HG03469 (cell line): ENCODE results near the gene L2HGDH.
A peak's percentile ranks its signal among the peaks of the same experiment; 100 is the strongest.
"Not testable (repeated sequence)": the region's sequence is repeated elsewhere in the genome, so short reads cannot be mapped to it uniquely, and the experiment has no call there.

Experiments used
- ATAC-seq: cut with Tn5 transposase; IDR thresholded peaks from one replicate; pipeline ENCODE4 v1.9.1; 2021; ENCODE audit warnings: mild to moderate bottlenecking, moderate library complexity, moderate number of reproducible peaks; ENCODE audit not compliant: unreplicated experiment

Gene L2HGDH

GRCh38 chr14:50311972-50312733 is at the start of gene L2HGDH, which contains the start of gene DMAC2L:
L2HGDH (minus strand) TSS chr14:50312229; CDS start chr14:50312150, 79 bp downstream.
DMAC2L (plus strand) TSS chr14:50312324; CDS start chr14:50321488, 9,164 bp downstream.
- peak; percentile 81 for ATAC-seq

GRCh38 chr14:50360851-50361250 is 48.8 kb upstream of the L2HGDH start:
- no peak for ATAC-seq

DNA sequence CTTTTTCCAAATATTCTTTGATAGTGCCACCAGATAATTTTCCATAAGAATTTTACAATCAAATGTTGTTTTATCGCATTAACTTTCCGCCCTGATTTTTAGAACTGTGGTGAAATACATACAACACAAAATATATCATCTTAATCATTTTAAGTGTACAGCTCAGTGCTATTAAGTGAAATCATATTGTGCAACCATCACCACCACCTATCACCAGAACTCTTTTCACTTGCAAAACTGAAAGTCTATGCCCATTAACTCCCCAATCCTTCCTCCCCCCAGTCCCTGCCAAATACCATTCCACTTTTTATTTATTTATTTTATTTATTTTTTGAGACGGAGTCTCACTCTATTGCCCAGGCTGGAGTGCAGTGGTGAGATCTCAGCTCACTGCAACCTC is 48.1 kb upstream of the L2HGDH start:
- no peak for ATAC-seq

- ATAC-seq, result no peak
These were observed 47.6 kb upstream of the L2HGDH start for GRCh38 chr14:50359631-50360030.

DNA sequence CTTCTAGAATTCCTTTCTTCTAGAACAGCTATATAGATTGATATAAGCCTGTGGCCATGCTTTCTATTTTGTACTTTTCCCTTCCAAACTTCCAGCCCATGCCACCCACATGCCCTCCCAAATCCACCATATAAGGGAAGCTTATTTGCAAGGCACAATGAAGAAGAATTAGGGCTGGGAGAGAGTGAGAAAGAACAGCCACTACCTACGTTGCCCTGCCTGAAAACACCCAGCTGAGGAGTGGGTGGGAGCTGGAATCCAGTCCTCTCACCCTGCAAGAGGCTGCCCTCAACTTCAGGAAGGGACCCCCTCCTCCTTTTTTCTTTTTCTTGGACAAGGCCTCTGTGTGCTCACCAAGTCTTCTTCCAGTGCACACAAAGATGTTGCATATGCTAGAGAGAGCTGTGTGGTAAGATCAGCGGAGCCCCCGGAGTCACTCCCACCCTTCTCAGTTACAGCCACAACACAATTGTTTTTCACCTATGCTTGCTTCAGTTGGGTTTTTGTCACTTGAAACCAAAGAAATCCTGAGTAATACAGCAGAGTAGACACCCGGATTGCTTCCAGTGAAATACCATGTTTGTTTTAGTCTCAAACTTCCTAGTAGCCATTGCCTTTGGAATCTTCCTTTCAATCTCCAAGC is 45.8 kb upstream of the L2HGDH start:
- ATAC-seq, result no peak

DNA sequence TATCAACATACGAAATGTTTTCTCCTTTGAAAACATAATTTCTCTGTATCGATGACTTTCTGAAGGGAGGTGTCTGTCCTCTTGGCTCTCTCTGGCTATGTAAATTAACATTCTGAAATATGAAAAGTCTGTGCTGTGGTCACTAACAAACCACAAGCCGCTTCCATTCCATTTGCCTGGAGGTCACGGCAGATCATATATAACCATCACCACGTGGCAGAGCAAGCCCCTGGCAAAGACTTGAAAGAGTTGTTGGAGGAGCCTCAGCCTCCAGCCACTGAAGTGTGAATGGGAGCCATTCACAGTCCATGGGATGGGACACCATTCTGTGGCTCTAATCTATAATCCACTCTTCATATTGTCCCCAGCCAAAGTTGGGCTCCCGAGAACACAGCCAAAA is 45.1 kb upstream of the L2HGDH start:
- no peak for ATAC-seq

DNA sequence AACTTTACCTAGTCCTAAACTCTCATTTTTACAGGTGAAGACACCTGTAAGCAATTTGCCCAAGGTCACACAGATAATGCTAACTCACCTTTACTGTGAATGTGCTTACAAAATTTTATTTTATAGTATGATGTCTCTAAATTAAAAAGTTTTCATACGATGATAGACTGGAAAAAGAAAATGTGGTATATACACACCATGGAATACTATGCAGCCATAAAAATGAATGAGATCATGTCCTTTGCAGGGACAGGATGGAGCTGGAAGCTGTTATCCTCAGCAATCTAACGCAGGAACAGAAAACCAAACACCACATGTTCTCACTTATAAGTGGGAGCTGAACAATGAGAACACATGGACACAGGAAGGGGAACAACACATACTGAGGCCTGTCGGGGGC is 44.3 kb upstream of the L2HGDH start:
- not testable (repeated sequence) for ATAC-seq

- no peak for ATAC-seq
These were observed 43.7 kb upstream of the L2HGDH start for GRCh38 chr14:50355692-50356091.

- ATAC-seq, result no peak
These were observed 42.5 kb upstream of the L2HGDH start for GRCh38 chr14:50354527-50354926.

GRCh38 chr14:50353126-50353525 is 41.1 kb upstream of the L2HGDH start:
- no peak for ATAC-seq

DNA sequence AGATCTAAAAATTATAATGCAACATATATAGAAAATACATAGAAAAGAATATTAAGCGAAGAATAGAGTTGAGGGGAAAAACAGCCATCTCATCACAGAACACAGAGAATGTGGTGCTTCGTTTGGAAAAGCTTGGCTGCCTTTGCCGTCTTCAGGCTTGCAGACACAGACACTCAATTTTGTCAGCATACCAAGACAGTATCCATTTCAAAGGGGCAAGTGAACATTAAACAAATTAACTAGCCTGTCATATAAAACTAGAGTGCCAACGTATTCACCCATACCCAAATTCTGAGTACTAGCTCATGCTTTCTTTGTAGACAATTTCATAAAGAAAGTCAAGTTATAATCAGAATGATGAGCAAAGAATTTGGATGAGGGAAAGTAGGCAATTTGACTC is 40.6 kb upstream of the L2HGDH start:
- no peak for ATAC-seq

DNA sequence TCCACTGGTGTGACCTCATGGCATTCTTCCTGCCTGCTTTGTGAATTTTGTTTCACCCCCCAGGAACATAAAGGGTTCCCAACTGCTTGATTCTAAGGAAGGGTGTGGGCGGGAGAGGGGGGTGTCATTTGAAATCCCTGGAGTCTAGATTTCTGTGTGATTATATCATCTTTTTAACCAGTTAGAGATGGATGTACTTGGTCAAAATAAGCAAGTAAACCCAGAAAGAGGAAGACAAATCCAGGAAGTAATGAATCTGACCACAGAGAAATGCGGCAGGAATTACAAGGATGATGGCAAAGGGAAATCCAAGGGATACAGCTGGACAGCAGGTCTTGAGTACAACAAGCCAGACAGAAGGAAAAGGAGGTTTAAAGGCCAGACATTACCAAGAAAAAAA is 38.9 kb upstream of the L2HGDH start:
- no peak for ATAC-seq

DNA sequence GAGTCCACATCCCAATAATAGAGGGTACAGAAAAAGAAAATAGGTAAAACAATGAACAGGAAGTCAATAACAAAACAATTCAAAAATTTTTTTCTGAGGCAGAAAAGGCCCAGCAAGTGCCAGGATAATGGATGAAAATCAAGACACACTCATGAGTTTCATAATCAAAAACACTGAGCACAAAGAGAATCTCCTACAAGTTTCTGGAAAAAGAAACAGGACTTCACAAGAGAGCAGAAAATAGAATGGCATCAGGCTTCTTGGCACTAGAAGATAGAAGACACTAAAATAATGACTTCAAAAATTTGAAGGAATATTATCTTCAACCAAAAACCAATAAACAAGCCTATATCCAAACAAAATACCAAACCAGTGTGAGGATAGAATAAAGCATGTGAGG is 36.9 kb upstream of the L2HGDH start:
- ATAC-seq, result no peak

- no peak for ATAC-seq
These were observed 35.5 kb upstream of the L2HGDH start for GRCh38 chr14:50347521-50347920.

DNA sequence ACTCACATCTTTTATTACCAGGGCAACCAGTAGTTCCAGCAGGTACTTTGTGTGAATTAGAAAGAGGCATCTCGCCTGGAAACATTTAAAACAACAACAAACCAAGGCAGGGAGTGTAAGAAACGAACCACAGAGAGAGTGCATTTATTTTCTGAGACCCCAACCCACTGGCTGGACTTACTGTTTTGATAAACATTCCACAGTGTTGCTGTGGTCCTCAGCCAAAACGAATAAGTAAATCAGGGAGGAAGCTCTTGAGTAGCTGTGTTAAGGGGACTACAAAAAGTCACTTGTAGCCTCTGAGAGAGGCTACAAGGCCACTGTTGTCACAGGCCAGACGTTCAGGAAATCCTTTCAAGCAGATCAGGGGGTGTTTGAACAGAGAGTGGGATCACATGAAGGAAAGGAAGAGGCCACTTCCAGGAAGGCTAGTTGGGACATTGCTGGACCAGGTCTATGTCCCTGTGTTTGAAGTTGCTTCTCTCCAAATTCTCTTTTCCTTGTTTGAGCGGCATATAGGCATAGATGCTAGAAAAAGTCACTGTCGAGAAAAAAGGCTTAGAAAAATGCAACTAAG is 33.9 kb upstream of the L2HGDH start:
- no peak for ATAC-seq

DNA sequence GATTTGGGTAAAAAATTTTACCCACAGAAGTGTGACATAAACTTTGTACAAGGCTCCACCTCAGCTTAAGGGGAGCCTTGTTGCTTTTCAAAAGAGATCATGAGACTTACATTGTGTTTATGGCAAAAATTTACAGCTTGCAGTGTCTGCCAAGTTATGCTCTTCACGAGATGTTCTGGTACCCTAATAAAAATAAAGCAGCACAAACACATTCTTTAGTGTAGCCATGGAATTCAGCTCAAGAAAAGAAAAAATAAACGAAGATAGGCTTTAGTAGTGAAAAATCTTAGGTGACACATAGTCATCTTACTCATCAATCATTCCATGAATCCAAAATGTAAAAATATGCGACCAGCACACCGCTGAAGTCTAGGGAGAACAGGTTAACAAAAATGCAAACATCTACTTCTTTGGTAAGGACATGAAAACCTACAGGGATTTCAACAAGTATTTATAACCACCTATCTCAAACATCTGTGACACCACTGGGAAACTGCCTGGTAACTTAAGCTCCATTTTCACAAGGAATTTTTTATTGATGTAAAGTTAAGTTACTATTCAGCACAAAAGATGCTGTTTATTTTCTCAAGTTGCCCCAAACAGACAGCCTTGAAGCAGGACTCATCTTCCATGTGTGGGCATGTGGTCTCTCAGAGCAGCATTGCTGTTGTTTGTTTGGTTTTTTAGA is 33.0 kb upstream of the L2HGDH start:
- ATAC-seq, result no peak

DNA sequence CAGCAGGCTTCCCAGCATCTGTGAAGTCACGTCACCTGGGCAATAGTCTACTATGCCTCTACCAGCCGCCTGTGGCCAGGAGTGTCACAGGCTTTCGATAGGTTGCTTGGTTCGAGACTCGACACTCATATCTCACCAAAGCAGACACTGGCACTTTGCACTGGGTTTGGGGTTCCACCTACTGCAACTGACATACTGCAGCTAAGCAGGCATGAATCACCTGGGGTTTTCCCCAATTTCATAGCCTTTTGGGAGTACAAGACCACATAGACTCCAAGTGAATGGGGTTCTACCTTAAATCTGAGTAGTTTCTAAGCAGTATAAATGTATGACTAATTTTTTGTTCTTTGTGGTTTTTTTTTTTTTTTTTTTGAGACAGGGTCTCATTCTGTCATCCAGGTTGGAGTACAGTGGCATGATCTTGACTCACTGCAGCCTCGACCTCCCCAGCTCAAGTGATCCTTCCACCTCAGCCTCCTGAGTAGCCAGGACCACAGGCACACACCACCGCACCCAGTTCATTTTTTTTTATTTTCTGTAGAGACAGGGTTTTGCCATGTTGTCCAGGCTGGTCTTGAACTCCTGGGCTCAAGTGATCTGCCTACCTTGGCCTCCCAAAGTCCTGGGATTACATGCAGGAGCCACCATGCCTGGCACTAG is 32.2 kb upstream of the L2HGDH start:
- peak; percentile 86 for ATAC-seq

GRCh38 chr14:50343434-50343833 is 31.4 kb upstream of the L2HGDH start:
- ATAC-seq, result no peak

DNA sequence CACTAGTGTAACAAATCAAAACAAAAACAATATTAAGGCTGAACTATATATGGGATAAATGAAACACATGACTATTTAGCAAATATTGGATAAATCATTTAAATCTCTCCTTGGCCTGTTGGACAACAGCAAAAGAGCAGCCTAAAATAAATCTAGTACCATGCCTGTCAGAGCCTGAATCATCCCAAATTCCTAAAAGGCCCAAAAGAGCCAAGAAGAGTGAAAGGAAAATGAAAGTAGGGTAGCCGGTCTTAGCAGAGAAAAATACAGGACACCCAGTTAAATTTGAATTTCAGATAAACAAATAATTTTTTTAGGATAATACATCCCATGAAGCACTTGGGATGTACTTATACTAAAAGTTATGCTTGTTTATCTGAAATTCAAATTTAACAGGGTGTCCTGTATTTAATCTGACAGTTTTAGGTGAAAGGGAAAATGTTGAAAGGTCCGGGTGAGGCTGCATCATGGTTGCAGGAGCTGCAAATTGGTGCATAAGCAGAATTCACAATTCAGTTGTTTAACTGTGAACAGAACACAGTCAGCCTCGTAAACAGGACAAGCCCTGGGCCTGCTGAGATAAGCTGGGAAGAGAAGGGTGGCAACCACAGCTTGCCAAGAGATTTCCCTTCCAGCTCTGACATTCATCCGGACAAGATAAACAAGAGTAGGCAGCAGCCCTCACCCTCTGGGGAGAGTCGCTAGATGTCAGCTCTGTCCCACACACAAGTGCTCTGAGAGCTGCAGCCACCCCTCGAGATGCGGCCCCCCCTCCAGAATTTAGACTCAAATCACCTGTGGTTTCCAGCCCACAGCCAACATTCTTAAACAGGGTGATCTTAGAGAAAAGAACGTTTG is 30.4 kb upstream of the L2HGDH start:
- no peak for ATAC-seq

DNA sequence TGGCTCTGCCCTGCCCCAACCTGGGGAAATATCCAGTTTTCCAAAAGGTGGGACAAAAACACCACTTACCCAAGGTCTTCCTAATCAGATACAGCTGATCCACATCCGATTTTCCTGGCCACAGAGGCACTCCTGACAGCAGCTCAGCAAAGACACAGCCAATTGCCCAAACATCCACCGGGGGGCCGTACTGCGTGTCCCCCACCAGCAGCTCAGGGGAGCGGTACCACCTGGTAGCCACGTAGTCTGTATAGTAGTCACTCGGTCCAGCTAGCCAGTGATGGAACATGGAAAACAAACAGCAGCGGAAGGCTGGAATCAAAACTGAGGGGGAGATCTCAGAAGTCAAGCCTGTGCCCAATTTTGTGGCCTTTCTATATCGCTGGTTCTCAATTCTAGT is 28.9 kb upstream of the L2HGDH start:
- ATAC-seq, result no peak
